HG03064 (cell line): ENCODE results near the gene AFDN.

Source experiments
- ATAC-seq: cut with Tn5 transposase; IDR thresholded peaks from one replicate; pipeline ENCODE4 v1.9.1; 2021; ENCODE audit warnings: low read depth; ENCODE audit not compliant: unreplicated experiment

Gene AFDN

DNA sequence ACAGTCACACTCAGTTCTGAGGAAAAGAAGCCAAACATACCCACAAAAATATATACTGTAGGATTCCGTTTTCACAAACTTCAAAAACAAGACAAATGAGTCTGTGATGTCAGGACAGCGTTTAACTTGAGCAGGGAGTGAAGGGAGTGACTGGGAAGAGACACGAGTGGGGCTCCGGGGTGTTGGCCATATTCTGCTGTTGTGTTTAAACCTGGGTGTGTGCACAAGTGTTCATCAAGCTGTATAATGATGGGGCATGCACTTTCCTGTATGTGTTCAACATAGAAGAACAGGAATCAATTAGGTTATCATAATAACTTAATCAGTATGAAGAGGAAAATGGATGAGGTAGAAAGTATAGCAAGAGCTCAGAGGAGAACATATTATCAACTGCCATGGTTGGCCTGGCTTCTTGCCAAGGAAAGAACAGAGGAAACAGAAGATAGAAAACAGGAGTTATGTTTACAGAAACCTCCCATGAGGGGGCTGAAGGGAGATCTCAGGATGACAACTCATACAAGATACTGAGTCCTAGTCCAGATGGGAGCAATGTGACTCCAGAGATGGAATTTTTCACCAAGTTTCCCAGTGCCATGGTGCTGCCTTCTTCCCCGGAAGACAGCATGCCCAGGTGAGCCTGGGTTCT lies 15.1 kb upstream of the AFDN start:
- ATAC-seq, result no peak

DNA sequence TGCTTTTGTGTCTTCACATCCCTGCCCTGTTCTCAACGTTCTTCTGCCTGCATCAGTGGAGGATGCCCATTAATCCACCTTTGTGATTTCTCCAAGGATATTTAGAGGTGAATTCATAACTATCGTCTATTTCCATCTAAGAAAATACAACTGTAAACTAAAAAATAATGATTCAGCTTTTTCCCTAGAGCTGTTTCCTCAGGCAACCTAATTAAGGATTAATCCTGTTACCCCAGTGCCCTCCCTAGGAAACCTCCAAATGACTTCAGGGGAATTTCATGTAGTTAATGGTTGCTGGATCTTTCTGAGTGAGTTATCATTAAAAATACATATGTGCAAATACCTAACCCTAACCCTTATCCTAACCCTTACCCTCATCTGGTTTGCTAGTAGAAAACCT lies 14.6 kb upstream of the AFDN start:
- ATAC-seq, result no peak

DNA sequence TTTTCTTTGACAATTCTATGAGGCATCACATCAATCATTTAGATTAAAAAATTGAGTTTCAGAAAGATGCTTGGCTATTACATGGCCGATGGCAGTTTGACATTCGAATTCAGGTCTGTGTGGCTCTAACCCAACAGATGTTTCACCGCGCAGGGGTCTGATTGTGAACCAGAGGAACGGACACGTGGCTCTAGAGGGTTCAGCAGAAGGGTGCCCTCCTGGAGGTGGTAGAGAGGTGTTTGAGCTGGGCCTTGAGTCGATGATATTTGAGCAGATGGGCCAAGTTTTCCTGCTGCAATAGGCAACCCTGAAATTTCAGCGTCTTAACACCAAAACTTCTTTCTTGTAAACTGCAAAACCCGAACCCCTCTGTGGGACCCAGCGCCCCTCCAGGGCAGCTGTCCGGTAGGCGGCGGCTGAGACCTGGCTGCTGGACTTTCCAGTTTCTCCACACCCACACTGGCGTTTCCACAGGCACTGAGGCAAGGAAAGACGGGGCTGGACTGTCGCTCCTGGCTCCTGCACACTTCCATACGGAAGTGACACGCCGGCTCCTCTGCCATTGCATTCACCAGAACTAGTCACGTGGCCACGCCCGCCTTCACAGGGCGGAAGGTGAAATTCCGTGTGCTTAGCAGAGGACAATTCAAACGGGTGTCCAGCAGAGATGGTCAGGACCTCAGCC lies 11.3 kb upstream of the AFDN start:
- no peak for ATAC-seq

DNA sequence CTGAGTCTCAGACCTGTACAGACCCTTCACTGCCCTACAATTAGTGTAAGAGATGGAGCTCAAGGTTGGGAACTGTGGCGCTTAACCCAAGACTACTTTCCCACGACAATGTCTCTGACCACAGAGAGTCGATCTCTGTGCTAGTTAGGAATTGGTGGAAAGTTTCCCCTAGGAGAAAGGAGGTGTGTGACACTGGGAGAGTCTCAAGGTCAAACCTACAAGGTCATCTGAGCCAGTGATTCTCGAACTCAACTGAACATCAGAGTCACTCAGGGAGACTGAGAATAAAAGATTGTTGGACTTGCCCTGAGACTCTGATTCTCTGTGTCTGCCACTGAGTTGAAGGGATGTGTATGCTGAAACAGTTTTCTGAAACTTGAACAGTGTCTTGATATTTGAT lies 9.7 kb upstream of the AFDN start:
- ATAC-seq, result no peak

DNA sequence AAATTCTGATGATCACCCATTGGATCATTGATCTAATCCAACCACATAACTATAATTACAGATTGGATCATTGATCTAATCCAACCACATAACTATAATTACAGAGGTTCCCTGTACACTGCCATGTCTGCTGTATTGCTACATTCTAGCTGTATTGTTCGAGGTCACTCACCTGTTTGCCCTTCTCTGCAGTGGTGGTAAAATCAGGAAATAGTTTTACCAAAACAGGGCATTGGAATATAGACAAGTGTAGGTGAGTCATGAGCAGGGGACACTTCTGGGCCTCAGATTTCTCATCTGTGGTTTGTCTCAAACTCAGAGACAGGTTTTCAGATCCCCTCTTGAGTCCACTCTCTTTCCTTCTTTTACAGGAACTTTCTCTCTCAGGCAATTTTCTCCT lies 9.0 kb upstream of the AFDN start:
- no peak for ATAC-seq

DNA sequence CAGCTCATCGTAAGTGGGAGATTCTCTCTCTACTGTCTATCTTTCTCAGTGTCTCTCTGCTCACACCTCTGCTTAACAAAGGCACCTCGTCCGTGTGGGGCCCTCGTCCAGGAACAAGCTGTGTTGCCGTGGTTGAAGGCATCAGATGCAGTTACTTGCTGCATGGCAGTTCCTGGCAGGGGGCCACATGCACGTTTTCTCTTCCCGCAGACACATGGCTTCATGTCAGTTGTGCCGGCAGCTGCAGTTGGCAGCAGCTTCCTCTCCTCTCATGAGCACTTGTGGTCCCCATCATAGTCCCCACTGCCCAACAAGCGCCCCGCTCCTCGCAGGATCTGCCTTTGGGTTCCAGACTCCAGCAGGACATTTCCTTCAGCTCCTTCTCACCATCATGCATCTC lies 7.1 kb upstream of the AFDN start:
- no peak for ATAC-seq

DNA sequence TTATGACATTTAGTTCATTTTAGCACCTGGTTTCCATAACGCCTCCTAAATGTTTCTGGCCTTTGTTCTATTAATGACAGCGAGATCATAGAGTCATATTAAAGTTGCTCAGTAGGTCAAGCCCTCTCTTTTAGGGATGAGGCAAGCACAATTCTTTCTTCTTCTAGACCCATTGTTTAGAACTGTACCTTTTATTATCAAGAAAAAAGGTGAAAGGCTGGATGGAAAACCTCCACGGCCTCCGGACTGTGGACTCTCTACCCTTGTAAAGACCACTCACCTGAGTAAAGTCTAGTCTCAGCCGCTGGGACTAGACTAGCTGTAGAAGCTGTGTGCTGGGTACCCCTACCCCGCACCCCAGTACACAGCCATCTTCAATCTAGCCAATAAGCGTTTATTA lies 6.0 kb upstream of the AFDN start:
- no peak for ATAC-seq

DNA sequence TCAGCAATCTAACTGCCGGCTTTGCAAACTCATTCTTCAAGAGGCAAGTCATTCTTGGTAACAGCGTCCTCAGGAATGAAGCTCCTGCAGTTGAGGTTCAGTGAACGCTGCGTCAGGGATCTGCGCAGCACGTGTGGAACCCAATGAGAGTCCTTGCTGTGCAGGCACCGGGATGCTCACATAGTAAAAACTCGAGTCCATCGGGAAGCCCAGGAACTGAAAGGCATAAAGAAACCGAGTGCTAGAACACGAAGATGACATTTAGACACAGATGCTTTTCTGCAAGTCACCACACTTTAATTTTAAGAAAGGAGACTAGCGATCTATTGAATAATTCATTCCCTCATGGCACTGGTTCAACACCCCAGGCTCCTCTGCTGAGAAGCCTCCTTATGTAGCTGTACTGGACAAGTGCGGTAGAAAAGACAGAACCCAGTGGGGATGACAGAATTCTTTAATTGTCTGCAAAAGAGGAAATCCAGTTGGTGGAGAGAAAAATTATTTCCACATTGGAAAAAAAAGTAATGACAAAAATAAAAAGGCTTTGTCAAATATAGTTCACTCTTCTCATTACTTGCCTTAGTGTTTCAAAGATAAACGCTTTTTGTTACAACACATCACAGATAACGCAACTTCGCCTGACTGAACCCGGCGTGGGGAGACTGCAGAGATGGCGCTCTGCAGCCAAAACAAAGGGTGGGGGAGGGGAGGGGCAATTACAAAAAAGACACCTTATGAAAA lies 1.9 kb upstream of the AFDN start:
- ATAC-seq, result no peak

DNA sequence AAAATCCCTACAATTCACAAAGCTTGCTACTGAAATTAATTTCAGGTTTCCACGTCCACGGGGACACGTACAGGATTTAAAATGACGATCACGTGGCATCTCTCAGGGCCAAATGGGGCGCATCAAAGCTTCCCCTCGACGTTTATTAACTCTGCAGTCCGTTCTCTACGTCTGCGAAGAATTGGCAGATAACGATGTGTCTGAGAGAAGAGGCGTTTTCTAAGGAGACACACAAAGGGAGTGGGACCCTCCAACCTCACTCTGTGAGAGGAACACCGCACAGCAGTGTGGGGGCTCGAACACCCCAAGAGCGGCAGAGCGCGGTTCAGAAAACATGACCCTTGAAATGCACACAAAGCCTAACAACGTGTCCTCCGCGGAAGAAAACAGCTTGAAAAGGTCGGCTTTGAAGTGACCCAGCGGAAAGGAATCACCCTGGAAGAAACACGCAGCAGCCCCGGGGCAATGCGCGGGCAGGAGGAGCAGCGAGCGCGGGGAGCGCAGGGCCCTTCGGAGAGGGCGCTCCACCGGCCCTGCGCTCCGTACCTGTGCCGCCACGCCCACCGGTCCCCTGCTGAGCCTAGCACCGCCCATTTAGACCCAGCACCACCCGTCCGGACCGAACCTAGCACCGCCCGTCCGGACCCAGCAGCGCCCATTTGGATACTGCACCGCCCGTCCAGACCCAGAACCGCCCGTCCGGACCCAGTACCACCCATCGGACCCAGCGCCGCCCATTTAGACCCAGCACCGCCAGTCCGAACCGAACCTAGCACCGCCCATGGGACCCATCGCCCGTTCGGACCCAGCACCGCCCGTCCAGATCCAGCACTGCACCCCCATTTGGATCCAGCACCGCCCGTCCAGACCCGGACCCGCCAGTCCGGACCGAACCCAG lies 1.1 kb upstream of the AFDN start:
- no peak for ATAC-seq

DNA sequence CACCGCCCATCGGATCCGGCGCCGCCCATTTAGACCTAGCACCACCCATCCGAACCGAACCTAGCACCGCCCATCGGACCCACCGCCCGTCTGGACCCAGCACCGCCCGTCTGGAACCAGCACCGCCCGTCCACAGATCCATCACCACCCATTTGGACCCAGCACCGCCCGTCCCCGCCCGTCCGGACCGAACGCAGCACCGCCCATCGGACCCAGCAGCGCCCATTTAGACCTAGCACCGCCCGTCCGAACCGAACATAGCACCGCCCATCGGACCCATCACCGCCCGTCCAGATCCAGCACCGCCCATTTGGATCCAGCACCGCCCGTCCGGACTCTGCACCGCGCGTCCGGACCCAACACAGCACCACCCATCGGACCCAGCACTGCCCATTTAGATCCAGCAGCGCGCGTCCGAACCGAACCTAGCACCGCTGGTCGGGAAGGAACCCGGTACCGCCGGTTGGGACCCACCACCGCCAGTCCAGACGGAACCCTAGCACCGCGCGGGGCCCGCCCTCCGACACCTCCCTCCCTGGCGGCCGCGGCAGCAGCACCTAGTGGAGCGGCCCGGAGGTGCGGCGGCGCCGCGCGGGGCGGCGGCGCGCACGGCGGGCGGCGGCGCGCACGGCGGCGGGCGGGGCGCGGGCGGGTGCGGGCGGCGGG lies 348 bp upstream of the AFDN start:
- peak; percentile 89 for ATAC-seq

DNA sequence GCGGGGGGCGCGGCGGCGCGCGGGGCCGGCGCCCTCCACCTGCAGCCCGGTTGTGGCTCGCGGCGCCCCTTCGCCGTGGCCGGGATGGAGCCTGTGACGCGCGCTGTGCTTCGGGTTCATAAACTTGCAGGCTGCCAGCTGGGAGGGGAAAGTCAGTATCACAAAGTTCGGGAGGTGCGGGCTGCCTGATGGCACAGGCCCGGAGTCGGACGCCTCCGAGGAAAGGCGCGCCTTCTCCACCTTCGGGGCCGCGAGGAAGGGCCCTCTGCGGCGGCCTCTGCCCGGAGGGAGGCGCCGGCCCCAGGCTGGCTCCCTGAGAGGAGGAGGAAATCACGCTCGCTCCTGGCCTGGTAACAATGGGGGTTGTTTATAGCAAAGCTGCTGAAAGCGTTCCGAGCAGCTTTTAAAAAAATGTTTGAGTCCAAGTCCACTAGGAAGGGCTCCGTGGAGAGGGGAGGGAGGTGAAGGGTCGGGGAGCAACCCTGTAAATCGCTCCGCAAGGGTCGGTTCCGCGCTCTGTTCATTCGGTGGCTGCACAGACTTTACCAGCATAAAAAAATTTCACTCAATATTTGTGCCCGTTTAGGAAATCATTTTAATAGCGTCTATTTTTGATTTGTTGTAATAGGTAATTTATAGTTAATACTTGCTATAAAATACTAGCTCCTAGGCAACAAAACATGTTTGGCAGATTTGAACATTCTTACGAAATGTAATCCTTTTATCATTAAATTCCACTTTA lies 1.0 kb downstream of the AFDN start:
- no peak for ATAC-seq

DNA sequence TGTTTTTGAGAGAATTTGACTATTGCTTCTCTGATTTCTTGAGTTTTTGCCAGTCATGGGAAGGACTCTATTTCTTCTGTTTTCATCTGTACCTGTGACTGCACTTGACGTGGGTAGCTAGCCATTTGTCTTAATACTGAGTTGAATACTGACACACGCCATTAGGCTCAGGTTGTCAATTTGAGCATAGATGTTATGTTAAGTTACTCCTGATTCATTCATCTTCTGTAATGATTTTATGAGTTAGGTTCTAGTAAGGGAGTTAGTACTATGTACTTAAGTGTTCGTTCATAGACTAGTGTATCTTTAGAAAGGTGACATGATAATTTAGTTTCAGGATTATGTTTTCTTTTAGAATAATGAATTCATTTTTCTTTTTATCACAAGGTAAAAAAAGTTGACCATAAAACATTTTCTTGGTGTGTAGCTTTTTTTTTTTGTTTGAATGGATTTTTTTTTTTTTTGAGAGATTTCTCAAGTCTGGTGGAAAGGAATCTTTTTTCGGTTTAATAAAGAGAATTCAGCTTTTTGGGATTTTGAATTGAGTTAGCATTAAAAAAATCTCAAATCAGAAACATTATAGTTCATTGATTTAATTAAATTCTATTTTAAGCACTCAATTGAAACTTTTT lies 1.7 kb downstream of the AFDN start:
- ATAC-seq, result no peak

DNA sequence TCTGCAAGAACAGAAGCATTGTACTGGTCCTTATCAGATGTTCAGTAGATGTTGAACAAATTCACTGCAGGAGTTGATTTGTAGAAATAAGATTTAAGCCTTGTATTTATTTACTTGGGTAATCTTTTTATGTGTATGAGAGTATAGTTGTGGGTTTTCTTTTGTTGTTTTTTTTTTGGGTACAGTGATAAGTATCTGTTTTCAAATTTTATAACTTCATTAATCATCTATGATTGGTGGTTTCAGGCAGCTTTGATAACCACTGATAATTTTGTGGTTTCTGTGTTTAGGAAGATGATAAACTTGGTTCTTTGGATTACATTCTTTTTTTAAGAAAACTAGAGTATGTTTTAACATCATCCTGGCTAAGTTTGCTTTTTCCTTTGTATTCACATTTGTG lies 2.8 kb downstream of the AFDN start:
- ATAC-seq, result no peak

DNA sequence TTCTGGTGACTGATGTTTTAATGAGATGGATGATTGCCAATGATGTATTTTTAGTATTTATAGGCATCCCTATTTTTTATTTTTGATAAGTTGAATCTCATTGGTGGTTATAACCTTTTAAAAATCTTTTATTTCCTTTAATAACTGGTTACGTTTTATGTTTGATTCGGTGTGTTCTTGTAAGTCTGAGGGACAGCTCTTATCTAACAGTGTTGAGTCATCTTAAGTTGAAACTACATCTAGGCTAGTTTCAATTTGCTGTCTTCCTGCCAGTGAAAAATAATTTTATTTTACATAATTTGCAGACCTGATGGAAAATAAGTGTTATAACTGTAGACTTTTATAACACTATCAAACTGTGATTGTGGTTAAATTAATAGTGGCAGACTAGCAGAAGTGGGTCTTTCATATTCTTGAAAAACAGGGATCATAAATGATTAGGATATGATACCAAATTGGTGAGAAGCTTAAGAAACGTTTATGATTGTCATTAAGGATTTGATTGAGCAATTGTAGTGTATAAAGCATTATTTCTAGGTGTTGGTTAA lies 4.6 kb downstream of the AFDN start:
- no peak for ATAC-seq

DNA sequence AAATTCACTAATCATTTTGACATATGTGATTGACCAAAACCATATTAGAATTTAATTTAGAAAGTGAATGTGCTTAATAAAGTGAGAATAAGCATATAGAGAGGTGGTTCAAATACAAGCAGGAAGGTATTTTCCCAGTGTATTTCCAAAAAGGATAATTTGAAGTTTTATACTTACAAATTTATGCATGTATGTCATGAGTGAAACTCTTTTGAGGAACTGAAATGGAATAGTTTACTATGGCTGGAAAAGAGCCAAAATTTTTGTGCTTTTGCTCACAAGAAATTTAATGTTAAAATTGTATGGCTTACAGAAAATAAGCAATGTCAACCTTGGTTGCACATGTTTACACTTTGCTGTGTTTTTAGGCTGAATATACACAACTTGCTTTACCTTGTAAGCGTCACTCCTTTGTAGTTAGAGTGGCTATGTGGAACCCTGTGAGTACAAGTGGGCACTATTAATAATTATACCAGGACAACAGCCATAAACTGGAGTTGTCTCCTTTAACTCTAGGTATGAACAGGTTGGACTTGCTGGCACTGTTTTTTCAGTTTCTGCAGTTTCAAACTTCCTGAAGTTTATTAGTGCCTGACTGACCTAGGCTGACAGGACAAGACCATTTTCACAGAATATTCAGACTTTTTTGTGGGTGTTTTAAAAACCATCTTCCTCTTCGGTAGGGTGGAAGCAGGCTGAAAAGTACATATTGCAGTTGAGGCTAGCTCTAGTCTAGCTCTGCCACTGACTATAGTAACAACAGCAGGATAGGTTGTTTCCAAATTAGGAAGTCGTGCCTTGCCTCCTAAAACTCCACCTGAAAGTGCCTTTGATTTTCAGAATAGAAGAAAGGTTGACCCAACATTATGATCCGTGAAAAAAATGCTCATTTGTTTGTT lies 6.0 kb downstream of the AFDN start:
- ATAC-seq, result no peak

DNA sequence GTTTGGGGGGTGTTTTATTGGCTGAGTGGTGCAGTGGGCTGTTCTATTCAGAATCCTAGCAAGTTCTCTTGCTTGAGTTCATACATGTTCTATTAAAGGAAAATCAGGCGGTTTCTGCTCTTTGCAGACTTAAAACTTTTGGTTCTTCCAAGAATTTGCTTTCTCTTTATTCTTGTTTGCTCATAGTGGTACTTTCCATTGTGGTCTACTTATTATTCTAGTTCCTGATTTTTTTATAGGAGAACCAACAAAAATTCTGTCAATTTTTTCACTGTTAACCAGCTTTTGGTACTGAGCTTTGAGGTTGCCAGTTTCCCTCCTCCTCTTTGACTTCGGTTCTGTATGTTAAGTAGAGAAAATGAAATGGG lies 6.7 kb downstream of the AFDN start:
- ATAC-seq, result no peak

DNA sequence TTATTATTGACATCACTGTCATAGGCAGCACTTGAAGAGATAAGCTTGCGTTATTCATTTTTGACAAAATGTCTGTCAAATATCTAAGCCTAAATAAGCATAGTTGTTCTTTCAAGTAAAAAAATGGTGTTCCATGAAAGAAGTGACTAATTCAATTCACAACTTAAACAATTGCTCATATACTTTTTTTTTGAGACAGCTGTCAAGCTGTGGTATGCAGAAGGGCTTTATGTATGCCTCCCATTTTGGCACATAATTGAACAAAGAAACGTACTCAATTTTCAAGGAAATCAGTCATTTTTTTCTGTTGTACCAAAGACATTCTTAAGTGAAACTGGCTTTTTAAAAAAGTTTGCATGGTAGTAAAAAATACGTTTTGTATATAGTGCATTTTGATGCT lies 8.5 kb downstream of the AFDN start:
- ATAC-seq, result no peak

DNA sequence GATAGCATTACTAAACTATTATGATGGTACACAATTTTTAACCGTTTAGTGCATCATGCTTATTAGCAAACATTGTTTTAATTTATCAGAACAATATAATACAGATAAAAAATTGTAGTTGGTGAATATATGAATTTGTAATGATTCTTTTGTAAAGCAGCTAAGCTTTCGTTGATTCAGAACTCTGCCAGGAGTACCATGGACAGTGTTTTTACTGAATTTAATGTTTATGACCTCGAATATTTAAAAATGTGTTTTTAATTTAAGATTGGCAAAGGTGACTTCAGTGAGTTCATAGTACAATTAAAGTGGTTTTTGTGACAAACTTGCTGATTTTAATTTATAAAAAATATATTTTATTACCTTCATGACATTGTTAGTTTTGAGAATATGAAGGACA lies 10.0 kb downstream of the AFDN start:
- ATAC-seq, result no peak
